Measurements from ENCODE around the gene GADD45B.
A peak's percentile ranks its signal among the peaks of the same experiment; 100 is the strongest.

Gene GADD45B, protein sequence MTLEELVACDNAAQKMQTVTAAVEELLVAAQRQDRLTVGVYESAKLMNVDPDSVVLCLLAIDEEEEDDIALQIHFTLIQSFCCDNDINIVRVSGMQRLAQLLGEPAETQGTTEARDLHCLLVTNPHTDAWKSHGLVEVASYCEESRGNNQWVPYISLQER

DNA sequence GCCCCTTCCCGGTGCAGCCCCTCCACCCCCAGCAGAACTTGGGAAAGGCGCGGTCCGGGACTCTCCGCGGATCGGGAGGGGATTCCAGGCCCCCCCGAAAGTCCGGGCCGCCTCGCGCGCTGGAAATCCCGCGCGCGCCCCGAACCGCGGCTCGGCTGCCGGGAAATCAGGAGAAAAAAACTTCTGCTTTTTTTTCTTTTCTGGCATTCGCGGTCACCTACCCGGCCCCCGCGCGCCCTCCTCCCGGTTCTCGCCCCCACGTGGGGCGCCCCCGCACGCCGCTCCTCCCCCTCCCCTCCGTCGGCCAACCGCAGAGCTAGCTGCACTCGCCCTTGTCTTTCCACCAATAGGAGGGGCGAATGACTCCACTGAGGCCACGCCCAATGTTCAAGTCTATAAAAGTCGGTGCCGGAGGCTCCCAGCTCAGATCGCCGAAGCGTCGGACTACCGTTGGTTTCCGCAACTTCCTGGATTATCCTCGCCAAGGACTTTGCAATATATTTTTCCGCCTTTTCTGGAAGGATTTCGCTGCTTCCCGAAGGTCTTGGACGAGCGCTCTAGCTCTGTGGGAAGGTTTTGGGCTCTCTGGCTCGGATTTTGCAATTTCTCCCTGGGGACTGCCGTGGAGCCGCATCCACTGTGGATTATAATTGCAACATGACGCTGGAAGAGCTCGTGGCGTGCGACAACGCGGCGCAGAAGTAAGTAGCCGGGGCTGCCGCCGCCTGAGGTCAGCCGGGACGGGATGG lies at the start of gene GADD45B:
Gene GADD45B (plus strand): TSS at position 426 of the 749 bp plus-strand sequence. CDS start 232 bp downstream, at position 658.
- DNase-seq = peak; percentile 89

DNA sequence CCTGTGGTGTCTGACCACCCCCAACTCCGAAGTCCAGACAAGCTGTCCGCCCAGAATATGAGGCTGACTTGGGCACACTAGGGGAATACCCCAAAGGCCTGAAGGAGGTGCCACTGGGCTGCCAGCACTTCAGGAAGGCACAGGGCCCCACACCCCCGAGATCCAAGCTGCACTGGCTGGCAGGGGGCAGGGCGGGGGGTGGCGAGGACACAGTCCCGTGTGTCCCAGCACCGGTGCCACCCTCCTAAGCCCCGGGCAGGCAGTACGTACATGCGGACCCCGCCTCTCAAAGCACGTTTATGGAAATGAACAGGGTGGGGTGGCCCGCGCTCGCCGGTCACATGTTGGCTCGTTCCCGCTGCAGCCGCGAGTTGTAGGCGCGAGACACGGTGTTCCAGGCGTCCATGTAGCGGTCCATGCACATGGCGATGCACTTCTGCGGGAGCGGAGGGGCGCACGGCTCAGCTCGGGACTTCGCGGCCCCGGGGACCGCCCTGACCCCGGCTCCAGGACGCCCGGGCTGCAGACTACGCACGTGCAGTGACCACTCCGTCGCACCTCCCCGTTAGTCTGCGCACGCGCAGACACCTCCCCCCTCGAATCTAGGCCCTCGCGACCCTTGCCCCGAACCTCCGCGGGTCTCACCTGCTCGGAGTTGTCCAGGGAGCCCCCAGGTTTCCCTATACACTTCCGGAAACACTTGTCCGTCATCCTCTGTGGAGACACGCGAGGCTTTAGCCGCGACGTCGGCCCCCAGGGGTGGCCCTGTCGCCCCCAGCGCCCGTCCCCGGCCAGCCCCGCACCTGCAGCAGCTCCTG lies 49.1 kb upstream of the GADD45B start:
- DNase-seq = peak; percentile 22

DNA sequence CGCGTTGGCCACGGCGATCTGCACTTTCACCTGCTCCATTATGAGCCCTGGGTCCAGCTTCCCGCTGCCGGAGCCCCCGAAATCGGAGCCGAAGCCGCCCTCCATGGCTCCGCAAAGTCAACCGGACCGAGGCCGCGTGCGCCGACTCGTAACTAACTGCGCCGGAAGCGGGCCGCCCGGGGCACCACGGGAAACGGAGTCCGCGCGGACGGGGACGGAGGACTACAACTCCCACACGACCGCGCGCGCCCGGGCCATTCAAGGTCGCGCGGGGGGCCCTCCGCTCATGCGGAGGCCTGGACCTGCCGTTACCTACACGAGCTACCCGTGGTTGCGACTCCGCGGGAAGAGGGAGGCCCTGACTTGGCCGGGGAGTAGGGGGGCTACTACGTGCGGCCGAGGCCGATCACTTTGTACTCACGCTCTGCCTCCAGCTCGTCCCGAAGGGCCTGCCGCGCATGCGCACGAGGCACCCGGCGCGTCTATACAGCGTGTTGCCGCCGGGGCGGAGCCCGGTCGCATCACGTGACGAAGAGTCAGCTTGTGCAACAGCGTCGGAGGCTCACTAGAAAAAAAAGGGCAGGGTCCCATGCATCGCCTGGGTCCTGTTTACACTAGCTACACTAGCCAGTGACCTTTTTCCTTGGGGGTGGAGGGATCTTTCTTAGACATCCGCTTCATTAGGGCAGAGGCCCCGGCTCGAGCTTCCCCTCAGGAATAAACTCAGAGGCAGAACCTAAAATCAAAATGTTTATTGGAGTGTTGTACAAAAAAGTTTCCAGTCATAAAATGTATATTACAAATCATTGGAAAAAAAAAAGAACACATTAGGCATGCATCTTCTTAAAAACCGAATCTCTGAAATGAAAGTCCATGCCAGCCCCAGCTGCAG lies 48.3 kb upstream of the GADD45B start, which contains the start of gene TIMM13:
Gene TIMM13 (minus strand): TSS at position 158 of the 892 bp plus-strand sequence. CDS start 53 bp downstream, at position 105.
- peak; percentile 91 for DNase-seq

DNA sequence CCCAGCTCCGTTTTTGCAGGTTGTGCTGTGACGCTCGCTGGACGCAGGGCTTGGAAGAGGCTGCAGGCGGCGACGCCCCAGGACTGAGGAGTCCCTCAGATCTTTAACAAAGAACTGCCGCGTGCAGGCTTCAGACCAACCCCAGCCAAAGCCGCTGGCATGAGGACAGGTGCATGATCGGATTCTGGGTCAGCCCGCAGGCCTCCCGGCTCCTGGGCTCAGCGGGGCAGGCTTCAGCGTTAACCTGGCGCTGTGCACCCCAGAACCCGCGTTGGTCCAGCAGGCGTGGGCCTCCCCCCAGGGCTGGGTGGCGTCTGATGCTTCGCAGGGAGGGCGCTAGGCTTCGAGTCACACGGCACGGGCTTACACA lies 47.6 kb upstream of the GADD45B start:
- no peak for DNase-seq

DNA sequence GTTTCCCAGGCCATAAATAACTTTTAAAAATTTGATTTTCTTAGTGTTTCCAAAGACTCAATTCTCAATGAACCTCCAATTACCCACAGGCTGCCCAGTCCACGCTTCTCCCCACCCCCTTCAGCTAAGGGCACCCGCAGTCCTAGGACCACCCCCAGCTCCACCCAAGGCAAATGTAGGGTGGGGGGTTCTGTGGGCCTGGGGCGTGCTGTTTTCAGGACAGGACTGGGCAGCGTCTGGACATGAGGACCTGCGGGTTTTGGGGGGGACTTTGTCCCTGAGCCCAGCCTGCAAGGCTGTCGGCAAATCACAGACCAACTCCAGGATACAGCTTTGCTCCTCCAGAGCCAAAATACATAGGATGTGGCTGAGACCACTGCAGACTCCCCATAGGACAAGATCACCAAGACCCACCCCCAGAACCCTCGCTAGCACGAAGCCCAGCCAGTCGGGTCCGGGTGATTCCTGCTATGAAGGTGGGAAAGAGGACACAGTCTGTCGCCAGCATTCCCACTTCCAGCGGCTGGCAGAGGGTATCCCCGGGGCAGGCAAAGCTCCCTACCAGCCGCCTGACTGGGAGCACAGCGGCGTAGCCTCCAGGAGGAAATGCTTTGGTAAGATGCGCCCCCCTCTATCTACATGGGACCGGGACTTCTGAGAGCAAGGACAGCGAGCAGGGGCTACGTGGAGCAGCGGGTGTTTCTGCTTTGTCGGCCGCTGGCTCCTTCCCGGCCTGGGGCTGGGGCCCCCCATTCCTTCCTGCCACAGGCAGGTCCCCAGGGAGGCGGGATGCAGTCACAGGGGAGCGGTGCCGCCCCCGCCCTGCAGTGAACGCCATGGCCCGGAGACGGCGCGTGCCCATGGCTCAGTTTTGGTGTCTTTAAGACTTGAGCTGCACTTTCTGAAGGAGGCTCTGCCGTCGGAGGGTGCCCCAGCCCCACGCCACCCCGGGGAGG lies 46.9 kb upstream of the GADD45B start:
- DNase-seq = no peak

DNA sequence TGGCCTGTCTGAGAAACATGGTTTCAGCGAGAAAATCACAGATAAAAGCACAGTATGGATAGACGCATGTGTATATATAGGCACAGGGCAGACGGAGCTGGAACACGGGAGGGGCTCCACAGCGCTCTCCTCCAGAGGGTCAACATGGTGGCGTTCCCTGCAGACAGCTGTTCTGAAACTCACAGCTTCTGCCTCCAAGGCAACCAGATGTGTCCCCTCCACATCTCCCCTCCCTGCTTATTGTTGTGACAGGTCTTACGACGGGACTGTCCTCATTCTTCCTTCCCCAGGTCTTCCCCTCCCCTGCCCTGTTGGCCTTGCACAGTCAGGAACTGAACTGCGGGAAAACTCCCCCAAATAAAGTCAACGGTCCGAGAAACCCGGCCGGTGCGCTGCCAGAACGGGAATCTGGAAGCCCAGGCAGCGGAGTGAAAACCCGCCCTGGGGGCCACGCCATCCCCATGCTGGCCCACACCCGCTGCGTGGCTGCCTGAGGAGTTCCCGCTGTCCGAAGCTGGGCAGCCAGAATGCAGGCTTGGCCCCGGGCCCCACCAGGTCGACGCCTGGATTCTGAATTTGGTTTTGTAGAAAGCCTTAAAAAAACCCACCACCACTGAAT lies 45.9 kb upstream of the GADD45B start:
- no peak for DNase-seq

DNA sequence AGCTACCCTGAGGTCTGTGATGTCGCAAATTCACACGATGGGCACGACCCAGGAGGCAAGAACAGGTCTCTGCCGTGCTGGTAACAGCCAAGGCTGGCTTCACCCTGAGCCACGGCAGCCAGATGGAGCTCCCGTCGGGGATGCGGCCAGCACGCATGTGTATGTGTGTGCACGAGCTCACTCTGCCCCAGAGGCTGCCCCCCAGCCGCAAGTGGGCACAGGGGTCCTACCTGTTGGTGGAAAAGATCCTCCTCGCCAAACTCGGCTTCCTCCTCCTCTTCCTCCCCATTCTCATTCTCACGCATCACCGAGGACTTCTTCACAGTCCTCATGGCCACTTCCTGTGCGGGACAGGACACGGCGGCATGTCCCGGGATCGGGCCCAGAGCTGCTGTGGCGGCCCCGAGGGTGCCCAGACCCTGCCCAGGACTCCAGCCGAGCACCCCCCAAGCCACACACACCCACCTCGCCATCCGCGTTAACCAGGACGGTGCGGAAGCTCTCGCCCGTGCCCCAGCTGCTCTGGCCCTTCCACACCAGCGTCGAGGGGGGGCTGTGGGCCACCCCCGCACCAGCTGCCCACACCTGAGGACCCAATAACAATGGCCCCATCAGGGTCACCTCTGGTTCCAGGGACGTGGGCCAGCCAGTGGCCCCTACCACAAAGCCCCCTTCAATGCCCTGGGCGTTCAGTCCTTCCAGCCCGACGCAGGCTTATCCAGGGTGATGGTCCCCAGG lies 44.4 kb upstream of the GADD45B start:
- no peak for DNase-seq

DNA sequence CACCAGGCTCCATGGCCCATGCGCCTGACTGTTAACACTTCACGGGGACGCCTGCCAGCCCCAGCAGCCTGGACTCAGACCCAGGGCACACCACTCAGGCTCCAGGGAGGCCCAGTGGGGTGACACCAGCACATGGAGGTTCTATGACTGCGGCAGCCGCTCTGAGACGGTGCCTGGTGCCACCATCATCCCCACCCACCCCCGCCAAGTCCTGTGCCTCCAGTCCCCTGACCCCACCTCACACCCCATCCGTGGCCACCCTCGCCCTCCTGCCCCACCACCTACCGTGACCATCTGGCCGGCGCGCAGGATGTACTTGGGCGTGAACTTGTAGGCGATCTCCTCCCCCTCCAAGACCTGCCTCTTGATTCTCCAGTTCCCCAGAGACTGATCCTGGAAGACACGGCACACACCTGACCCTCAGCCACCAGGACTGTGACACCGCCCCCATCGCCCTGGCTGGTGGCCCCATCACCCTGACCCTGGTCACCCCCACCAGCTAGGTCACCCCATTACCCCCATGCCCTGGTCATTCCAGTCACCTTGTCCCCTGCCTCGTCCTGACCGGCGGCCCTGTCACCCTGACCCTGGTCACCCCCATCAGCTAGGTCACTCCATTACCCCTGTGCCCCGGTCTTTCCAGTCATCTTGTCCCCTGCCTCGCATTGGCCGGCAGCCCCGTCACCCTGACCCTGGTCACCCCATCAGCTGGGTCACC lies 43.6 kb upstream of the GADD45B start:
- DNase-seq = no peak

DNA sequence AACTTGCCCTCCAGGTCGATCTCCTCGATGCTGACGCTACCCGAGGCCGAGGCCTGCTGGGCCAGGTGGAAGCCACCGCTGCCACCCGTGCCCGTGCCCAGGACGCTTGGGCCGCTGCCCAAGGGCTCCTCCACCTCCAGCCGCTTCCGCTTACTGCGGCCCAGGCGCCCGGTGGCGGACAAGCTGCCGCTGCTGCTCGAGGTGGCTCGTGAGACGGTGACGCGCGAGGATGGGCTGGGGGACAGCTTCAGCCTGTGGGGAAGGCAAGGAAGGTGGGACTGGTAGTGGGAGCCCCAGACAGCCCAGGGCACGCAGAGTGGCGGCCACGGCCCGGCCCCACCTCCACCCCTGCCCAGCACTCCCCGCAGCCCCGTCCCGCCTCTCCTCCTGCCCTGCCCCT lies 42.1 kb upstream of the GADD45B start:
- no peak for DNase-seq

DNA sequence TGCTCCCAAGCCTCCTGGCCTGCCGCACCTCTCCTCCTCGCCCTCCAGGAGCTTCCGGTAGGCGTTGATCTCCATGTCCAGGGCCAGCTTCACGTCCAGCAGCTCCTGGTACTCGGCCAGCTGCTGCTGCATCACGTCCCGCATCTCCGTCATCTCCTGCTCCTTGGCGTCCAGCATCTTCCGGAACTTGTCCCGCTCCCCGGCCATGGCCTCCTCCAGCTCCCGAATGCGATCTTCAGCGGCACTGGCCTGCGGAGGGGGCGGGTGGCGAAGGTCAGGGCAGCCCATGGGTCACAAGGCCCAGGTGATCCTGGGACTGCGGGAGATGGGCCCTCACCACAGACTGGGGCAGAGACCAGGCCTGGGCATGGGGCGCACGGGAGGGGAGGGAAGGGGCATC lies 41.7 kb upstream of the GADD45B start:
- no peak for DNase-seq

DNA sequence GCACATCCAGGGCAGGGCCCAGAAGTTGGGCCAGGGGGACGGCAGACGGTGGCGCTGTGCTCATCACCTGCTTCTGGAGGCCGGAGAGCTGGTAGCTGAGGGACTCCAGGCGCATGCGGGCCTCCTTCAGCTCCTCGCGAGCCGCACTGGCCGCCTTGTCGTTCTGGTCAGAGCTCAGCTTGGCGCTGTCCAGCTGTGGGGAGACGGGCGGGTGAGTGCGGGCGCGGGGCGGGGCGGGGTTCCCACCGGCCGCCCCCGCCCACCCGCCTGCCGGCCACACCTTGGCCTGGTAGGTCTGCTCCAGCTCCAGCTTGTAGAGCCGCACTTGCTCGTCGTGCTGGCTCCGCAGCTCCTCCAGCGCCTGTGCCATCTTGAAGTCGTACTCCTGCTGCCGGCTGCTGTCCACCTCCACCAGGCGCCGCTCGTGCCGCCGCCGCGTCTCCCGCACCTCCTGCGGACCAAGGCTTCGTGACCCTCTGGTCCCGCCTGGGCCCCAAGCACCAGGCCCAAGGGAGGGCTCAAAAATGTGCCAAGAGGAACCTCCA lies 41.1 kb upstream of the GADD45B start:
- DNase-seq = no peak

DNA sequence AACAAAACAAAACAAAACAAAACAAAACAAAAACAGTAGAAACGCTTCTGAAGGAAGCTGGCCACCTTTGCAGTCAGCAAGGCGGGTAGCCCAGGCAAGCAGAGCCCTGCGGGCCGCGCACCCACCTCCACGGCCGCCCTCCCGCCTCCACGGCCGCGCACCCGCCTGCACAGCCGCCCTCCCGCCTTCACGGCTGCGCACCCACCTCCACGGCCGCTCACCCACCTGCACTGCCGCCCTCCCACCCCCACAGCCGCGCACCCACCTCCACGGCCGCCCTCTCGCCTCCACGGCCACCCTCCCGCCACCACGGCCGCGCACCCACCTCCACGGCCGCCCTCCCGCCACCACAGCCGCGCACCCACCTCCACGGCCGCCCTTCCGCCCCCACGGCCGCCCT lies 39.5 kb upstream of the GADD45B start:
- no peak for DNase-seq

DNA sequence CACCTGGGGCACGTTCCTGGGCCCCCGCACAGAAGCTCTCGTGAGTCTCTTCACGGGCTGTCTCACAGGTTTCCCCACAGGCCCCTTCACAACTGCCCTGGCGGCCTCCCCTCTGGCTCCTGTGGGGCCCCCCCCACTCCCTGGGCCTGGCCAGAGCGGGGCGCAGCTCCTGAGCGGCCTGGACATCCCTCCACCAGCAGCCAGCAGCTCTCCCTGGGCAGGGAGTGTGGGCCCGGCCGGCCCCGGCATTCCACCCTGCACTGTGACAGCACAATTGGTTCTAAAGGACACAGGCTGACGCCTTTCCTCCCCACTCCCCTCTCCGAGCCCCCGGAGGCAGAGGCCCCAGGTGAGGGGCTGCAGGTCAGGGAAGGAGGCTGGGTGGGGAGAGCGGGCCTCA lies 39.0 kb upstream of the GADD45B start:
- DNase-seq = no peak

DNA sequence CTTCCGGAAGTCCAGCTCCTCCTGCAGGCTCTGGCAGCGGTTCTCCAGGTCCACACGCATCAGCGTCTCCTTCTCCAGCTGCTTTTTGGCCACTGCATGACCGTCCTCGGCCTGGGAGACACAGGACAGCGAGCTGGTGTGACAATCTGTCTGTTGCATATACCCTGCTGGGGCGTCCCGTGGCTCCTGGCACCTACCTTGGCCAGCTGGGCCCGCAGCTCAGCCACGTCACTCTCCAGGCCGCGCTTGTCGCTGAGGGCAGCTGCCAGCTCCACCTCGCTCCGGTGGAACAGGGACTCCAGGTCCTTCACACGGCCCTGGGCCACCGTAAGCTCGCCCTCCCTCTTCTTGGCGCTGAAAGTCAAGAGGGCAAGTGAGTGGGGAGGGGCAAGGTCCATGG lies 37.7 kb upstream of the GADD45B start:
- DNase-seq = no peak

DNA sequence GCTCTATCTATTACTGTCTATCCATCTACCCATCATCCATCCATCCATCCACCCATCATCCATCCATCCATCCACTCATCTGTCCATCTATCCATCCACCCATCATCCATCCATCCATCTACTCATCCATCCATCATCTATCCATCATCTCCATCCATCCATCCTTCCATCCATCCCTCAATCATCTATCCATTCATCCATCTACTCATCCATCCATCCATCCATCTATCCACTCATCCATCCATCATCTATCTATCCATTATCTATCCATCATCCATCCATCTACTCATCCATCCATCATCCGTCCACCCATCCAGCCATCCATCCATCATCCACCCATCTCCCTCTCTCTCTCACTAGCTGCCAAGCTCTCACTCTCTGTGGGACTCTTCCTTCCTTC lies 35.4 kb upstream of the GADD45B start:
- DNase-seq = no peak

DNA sequence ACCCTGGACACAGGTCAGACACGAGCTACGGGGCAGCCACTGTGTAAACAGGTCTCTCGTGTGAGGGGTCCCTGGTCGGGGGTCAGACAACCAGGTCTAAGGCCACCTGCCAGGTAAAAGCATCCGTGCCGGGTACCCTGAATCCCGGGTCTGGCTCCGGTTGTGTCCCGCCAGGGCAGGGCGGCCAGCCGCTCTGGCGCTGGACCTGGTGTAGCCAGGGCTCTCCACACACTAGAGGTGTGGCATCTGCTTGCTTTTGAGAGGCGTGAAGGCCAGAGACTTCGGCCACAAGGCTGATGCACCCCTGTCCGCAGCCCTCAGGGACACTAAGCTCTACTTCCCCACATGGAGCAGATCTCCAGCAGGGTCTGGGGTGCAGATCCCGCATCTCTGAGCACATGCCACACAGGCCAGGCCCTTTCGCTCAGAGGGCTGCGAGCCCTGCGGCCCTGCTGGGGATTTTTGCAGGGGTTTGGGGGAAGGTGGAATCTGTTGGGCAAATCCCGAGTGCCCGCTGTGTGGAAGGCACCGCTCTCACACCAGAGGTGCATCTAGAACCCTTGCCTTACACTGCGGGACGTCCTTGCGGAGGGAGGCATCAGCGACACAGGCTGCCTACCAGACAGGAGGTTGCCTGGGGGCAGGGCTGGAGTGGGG lies 34.7 kb upstream of the GADD45B start:
- no peak for DNase-seq

DNA sequence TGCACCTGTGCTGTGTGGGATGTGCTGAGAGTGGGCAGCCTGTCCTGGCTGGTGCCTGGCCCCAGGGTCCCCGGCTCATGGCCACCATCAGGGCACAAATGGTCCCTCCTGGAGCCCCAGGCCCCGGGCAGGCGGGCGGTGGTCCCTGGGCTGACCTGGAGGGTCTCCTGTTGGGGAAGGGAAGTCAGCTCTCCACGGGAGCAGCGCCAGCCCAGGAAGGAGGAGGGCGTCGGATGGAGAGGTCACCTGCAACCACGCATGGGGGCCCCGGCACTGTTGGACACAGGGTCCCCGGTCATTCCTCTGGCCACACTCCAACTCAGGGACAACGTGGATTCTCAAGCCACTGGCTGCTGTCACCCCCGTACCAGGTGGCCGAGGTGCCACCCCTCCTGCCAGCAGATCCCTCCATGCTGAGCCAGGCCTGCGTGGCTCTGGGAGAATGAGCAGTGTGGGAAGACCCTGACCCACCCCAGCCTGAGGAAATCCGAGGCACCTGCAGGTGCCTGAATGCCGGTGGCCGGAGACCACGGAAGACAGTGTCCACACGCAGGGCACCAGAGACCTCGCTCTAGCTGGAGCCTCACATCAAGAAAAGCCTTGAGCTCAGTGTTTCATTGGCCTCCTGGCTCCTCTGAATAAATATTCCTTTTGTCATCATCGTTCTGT lies 32.7 kb upstream of the GADD45B start:
- no peak for DNase-seq

DNA sequence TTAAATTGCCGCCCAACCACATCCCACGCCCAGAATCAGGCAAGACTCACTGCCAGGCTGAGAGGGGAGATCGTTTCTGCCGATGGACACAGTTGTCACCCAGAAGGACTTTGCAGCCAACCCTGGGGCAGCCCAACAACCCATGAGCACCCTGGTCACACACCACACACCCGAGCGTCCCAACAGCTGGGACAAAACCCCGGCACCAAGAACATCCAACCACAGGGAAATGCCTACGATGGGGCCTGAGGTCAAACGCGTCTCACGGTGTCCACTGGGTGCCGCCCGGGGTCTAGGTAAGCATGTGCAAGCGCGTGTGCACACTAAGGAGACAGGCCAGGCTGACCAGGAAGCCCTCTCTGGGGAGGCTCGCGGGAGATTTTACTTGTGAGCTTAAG lies 32.1 kb upstream of the GADD45B start:
- DNase-seq = no peak

All from DMS79 treated with DMSO at 0.1 percent for 48 hours (cell line).